Stimulated activated CD8-positive, alpha-beta memory T cell treated with anti-CD3 and anti-CD28 coated beads, Interleukin-12 subunit alpha, Interleukin-12 subunit beta, amount 100 ng/mL, for 1 hour (primary cell): ENCODE data around the gene MAP1A.
A peak's percentile ranks its signal among the peaks of the same experiment; 100 is the strongest.

Experiments
- DNase-seq: peaks from one replicate; pipeline ENCODE4 v3.0.0-alpha.2; 2020; ENCODE audit warnings: low read depth

MAP1A gene

DNA sequence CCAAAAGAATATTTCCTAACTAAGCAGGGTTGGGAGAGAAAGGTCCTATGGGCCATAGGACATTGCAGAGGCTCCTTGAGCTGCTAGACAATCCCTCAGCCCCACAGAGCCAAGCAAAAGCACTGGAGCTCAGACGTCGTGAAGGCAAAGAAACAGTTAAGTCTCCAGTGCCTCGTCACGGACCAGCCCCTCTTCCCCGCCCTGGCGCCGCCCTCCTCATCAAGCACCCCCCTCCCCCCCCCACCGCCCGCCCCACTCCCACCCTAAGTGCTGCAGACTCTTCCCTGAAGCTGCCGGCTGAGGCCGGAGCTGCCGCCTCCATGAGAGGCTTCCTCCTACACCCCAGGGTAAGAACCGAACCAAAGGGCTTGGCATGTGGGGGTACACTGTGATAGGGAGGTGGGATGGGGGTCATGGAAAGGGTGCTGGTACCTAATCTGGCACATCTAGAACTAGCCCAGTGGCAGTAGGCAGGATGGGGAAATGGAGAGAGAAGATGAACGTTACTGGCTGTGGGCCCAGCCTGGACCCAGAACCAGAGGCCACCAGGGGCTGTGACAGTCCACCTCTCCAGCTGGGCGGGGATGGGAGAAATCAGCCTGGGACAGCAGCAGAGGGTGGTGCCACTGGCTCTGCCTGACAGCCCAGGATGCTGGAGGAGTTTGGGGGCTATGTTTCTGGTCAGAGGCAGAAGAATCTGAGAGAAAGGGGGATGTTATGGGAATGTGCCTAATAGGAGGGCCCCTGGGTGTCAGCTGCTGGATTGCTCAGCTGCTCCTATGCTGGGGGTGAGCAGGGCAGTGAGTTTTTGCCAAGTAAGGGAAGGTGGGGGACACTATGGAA is at the start of gene MAP1A:
MAP1A (plus strand) TSS at position 255 of the 843 bp plus-strand sequence. CDS start 3,866 bp downstream, outside the sequence.
- DNase-seq: no peak

DNA sequence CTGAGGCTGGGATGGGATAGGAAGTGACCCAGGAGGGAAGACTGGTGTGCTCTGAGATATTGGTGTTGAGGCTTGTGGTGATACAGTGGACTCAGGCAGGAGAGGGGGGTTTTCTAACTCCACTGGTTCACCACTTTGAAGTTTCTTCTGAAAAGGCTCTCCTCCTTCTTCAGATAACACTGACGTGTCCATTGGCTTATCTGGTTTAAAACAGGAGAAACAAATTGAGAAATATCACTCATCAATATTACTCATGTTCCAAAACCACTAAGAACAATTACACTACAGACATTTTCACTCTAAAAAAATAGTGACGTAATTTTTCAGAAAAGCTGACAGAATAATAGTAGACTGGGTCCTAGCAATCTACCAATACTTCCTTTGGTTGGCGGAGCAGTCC is 47.5 kb upstream of the MAP1A start:
- DNase-seq: no peak

DNA sequence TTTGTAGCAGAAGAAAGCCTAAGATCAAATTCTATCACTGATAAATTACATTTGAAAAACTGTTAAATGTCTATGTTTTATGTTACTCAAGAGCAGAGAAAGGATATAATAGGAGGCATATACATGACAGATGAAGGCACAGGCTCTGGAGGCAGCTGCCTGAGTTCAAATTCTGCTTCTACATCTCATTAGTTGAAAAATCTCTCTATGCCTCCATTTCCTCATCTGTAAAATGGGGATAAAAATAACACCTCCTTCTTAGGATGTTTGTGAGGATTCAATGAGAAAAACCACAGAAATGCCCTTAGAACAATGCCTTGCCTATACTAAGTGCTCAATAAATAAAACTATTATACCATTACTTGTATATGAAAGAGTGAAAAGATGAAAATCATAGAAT is 45.4 kb upstream of the MAP1A start:
- no peak for DNase-seq

DNA sequence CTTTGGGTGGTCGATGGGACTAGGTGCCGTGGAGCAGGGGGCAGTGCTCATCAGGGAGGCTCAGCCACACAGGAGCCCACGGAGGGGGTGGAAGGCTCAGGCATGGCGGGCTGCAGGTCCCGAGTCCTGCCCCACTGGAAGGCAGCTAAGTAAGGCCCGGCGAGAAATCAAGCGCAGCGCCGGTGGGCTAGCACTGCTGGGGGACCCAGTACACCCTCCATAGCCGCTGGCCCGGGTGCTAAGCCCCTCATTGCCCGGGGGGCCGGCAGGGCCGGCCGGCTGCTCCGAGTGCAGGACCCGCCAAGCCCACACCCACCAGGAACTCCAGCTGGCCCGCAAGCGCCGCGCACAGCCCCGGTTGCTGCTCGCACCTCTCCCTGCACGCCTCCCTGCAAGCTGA is 43.5 kb upstream of the MAP1A start:
- DNase-seq: no peak

DNA sequence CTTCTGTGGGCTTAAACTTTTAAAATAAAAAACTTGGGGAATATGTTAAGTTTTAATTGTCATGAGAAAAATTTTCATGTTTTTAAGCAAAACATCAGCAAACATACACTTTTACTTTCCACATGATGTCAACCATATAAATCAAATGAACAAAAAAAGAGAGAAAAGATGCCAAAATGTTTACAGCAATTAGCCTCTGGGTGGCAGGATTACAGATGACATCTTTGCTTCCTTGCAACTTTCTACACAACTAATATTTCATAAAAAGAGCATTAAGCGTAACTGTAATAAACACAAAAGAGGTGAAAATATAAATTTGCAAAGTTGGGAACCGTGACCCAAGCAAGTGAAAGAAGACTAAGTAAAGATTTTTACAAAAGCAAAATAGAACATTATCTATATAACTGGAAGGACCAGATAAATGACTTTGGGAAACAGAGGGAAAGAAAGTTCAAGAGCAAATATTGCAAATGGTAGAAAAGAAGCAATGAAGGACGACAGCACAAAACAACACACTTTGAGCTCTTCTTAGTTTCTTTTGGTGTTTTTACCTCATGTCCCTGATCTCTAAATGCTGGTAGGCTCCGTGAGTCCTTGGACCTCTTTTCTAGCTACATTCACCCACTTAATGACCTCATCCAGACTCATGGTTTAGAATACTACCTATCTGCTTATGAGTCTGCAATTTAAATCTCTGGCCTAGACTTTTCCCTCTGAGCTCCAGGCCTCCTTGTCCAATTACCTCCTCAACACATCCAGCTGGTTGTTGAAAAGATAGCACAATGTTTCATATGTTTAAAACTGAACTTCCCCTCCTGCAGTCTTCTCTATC is 33.9 kb upstream of the MAP1A start:
- no peak for DNase-seq

DNA sequence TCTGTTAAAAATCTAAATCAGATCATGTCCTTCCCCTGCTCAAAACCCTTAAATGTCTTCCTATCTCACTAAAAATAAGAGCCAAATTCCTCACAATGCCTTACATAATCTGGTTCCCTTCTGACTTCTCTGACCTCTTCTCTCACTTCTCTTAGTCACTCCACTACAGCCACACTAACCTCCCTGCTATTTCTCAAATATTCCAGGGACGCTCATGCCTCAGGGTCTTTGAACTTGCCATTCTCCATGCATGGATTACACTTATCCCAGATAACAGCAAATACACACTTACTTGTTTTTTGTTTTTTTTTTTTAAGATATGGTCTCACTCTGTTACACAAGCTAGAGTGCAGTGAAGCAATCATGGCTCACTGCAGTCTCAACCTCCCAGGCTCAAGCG is 33.0 kb upstream of the MAP1A start:
- DNase-seq: no peak

DNA sequence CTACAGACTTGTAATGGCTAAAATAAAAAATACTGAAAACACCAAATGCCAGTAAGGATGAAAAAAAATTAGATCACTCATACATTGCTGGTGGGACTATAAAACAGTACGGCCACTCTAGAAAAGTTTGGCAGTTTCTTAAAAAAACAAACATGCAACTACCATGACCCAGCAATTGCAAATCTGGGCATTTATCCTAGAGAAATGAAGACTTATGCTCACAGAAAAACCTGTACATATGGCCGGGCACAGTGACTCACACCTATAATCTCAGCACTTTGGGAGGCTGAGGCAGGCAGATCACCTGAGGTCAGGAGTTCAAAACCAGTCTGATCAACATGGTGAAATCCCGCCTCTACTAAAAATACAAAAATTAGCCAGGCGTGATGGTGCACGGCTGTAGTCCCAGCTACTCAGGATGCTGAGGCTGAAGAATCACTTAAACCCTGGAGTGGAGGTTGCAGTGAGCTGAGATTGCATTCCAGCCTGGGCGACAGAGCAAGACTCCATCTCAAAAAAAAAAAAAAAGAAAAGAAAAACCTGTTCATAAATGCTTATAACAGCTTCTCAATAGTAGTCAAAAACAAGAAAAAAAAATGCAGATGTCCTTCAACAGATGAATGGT is 30.0 kb upstream of the MAP1A start:
- no peak for DNase-seq

DNA sequence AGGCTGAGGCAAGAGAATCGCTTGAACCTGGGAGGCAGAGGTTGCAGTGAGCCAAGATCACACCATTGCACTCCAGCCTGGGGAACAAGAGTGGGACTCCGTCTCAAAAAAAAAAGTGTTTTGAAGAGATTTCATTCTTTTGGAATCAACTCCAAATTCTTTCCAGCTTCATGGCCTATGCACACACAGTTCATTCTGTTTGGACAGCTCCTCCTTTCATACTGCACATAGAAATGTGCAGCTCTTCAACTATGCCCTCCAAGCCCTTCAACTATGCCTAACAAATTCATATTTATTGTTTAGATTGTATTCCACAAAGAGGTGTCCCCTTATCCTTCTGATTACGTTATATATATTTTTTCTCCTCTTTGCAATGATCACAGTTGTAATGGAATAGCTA is 28.6 kb upstream of the MAP1A start:
- no peak for DNase-seq

DNA sequence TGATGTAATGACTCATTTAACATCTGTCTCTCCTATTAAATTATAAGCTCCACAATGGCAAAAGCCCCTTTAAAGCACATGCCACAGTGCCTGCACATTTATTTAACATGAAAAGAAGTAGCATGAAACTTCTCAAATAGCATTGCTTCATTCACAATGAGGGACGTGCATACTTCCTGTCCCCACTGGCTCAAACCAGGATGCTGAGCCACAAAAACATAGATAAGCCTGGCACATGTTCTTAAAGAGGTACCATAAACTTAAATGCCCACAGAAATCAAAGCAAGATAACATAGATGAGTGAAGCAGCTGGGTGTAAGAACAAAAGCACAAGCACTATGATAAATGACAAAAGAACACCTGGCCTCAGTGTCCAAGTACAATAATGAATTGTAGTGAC is 28.2 kb upstream of the MAP1A start:
- DNase-seq: no peak

DNA sequence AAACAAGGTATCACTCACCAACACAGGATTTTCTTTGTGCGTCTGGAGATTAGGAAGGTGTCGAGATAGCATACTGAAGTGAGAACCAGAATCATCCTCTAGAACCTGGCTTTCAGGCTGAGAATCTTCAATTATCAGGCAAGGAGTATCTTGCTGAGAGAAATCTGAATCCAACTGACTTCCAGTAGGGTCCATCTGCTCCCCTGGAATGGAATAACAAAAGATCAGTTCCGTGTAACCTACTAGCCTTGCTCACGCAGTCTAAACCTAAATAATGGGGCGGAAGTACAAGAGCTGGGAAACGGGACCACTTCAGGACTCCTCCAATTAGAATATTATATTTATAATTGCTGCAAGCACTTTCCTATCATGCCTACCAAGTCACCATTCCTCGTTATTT is 25.1 kb upstream of the MAP1A start:
- no peak for DNase-seq

DNA sequence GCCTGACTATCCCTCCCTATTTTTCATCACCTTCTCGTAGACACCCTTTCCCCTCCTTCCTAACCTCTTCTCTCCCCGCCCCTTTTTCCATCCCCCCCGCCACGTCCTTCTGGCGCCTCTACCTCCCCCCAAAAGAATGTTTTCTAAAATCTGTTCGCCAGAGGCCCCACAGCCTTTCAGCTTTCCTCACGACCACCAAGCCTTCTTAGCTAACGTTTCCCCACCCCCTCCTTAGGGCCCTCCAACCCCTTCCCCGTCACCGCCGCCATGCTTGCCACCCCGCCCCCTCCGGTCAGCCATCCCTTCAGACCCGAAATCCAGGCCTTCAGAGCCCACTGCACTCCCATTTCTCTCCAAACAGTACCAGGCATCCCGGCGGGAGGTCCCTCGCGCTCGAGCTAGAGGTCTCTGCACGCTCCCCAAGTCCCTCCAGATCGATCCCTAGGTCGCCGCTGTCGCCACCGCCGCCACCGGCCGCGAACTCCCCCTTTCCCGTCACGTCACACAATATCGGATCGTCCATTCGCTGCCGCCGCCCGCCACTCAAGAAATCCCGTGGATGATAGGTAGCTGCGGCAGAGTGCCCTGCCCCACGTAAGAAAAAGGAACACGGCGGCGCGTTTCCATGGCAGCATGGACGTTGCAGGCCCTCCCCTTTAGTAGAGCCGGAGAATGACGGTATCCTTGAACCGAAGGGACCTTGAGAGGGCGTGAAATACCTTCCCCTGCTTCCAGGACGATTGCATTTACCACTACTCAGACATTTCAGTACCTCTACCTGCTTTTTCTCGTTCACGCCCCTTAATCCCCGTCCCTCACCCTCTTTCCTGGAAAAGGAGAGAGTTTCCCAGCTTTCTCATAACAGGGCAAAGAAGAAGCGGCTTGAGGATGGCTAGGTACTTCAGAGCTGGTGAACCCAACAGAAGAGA is 24.5 kb upstream of the MAP1A start, which contains the start of gene TP53BP1:
TP53BP1 (minus strand) TSS at position 484 of the 929 bp plus-strand sequence; CDS start at position 371, 113 bp downstream.
- peak; percentile 94 for DNase-seq

DNA sequence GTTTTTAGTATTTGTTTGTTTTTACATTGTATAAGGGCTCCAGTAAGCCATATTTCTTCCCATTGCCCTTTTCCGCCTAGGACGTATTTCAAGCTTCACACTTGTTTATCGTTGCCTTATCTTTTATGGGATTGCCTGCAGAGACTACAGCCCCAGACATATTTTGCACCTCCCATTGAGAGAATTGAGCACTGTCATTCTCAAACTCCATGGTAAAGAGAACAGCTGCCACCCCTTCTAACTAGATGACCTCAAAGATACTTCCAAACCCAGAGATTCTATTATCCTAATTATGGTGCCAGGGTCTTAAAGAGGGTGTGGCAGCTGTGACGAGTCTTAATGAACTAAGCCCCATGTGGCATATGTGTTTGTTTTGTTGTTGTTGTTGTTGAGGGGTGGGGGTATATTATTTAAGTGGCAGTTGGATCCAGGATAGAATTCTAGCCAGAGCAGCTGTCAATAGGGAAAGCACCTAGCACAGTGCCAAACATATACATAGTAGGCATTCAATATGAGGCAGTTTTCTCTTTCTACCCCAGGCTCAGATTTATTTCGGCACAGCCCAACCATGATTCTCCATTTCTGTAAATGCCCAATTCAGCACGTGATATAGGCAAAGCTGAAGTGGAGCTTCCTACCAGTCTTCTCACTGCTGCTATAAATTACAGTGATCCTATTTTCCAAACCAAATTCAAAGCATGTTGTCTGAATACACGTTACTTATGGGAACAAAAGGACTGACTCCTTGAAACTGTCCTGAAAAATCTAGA is 23.5 kb upstream of the MAP1A start:
- DNase-seq: no peak

DNA sequence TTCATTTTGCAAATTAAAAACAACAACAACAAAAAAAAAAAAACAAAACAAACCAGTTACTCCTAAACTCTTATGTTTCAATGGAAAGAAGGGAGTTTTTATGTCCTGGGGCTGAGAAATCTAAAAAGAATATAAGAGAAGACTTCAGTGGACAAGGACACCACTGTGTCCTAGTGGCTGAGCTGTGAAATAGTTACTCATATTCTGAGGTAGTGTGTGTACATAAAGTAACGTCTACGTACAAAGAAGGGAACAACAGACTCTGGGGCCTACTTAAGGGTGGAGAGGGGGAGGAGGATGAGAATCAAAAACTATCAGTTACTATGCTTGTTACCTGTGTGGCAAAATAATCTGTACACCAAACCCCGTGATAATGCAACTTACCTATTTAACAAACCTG is 18.4 kb upstream of the MAP1A start:
- DNase-seq: no peak

DNA sequence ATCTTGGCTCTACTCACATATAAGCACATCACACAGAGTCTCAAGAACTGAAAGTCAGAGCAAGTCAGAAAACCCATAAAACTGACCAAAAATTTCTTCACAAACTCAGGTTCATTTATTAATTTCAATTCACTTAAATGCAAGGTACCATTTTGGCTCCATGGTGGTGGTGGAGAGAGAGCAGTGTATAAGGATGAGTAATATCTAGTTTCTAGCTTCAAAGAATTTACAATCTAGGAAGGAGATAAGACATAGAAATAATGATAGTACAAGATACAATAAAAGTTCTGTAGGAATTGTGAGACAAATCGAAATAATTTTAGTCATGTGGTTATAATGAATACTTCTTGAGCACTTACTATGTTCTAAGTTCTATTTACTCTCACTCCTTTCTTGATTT is 17.8 kb upstream of the MAP1A start:
- no peak for DNase-seq

DNA sequence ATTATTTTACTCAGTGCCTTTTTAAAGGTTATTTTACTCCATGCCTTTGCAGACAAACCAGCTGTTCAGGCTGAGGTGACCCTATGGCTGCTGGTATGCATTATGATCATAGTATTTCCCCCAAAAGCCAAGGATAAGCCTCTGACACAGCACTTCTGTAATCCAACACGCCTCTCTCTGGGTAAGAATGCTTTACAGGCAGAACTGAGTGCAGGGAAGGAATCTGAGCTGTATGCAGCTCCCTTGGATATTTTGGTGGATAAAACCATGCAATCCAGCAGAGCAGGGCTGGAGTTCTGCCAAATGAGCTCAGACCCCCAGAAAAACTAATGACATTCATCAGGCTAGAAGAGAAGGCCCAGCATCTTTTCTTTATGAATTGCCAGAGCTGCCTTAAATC is 11.7 kb upstream of the MAP1A start:
- DNase-seq: no peak

DNA sequence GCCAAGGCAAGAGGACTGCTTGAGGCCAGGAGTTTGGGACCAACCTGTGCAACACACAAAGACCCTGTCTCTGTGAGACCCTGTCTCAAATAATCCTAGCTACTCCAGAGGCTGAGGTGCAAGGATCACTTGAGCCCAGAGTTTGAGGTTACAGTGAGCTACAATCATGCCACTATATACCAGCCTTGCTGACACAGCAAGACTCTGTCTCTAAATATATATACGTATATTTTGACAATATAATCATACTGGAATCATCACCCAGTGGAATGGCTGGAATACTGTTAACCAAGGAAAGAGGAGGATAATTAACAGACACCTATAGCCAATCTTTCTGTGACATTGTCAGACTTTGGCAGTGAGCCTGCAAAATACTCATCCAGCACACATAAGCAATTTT is 9.0 kb upstream of the MAP1A start:
- no peak for DNase-seq

DNA sequence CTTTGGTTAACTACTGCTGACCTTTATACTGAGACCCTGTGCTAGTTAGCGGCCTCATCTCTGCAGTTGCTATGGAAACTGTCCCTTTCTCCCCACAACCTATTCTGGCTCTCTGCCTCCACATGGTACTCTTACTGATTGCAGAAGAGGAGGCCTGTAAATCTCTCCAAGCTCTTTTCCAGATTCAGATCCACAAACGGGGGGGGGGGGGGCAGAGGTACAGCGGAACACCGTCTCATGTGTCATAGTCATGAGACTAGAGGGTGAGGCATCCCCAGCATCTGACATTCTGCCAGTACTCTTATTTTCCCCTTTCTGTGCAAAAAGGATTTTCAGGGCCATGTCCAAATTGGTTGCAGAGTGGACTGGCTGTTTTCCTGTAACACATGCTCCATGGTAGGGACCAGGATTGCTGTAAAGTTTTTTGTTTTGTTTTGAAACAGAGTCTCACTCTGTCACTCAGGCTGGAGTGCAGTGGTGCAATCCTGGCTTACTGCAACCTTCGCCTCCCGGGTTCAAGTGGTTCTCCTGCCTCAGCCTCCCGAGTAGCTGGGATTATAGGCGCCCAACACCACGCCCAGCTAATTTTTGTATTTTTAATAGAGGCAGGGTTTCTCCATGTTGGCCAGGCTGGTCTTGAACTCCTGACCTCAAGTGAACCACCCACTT is 8.3 kb upstream of the MAP1A start:
- no peak for DNase-seq

DNA sequence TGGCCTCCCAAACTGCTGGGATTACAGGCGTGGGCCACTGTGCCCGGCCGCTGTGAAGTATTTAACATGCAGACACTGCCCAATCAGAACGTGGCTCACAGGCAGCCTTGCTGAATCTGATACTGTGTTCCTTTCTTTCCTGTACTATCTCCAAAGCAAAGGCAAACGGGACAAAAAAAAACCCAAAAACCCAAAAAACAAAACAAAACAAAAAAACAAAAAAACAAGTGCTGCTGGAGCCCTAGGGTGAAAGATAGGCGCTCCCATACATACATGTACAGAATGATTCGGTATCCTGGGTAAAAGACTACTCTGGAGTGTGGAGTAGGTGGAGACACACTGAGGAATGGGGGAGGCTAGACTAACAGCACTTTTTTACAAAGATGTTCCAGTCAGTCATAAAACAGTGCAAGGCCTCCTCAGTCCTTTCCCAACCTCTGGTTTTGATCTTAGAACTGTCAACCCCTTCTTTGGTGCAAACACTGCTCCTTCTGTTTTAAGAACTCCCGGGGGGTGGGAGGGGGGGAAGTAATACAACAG is 7.7 kb upstream of the MAP1A start:
- no peak for DNase-seq

DNA sequence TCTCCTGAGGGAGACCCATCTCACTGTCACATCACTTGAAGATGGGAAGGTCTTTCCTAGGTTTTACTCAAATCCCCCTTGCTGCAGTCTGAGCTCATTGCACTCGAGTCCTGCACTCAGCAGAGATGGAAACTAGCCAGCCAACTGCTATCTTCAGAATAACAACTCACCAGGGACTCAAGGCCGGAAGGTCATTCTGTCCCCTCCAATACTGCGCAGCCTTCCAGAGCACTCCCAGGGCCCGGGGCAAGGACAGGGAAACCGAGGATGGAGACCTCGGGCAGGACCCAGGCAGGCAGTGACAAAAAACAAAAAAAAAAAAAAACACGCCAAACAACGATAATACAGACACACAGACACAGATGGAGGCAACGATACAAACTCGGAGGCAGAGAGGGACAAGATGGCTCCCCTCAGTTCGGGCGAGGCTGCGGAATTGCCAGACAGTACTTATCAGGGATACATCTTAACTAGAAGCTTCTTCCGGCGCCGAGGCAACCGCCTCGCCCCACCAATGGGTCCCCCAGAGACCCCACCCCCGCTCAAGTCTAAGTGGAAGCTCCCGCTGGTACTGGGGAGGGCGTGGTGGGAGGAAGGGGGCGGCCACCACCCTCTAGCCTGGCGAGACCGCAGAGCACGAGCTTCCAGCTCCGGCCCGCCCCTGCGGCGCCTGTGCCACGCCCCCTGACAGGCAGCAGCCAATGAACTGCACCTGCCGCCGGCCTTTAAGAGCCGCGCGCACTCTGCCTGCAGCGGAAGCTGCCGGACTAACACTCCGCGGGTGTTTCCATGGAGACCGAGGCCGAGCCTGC is 7.0 kb upstream of the MAP1A start:
- peak; percentile 93 for DNase-seq
